Fibroblast of pulmonary artery (primary cell): ENCODE measurements around the gene SUGCT.
"Not testable (repeated sequence)": the region's sequence is repeated elsewhere in the genome, so short reads cannot be mapped to it uniquely, and the experiment has no call there.

ENCODE experiments used
- DNase-seq: peaks from one replicate; pipeline ENCODE4 v3.0.0-alpha.2; 2010; ENCODE audit warnings: low read depth
- H3K4me3 ChIP-seq: replicated peaks from 2 replicates; pipeline ENCODE4 v1.5.1; 2011; ENCODE audit warnings: low read depth, mild to moderate bottlenecking, control low read depth, low read length, moderate library complexity
- TF ChIP-seq, protein P1 (sequence below): IDR thresholded peaks from 2 replicates; pipeline ENCODE4 v1.5.1; 2011; ENCODE audit warnings: mild to moderate bottlenecking, control low read depth, low read length, inconsistent platforms; ENCODE audit errors: missing control alignments

The SUGCT gene

GRCh38 chr7:40147371-40148246 is 12.8 kb downstream of the SUGCT start:
- TF ChIP-seq, protein P1, sequence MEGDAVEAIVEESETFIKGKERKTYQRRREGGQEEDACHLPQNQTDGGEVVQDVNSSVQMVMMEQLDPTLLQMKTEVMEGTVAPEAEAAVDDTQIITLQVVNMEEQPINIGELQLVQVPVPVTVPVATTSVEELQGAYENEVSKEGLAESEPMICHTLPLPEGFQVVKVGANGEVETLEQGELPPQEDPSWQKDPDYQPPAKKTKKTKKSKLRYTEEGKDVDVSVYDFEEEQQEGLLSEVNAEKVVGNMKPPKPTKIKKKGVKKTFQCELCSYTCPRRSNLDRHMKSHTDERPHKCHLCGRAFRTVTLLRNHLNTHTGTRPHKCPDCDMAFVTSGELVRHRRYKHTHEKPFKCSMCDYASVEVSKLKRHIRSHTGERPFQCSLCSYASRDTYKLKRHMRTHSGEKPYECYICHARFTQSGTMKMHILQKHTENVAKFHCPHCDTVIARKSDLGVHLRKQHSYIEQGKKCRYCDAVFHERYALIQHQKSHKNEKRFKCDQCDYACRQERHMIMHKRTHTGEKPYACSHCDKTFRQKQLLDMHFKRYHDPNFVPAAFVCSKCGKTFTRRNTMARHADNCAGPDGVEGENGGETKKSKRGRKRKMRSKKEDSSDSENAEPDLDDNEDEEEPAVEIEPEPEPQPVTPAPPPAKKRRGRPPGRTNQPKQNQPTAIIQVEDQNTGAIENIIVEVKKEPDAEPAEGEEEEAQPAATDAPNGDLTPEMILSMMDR: no peak
- no peak overlapping the region for H3K4me3 ChIP-seq
- no peak for DNase-seq

GRCh38 chr7:40148247-40148580 is 13.4 kb downstream of the SUGCT start:
- H3K4me3 ChIP-seq, DNase-seq: not testable (repeated sequence)

- TF ChIP-seq, protein P1: no peak
- no peak for DNase-seq
Measured at GRCh38 chr7:40148671-40149070, 13.9 kb downstream of the SUGCT start.

DNA sequence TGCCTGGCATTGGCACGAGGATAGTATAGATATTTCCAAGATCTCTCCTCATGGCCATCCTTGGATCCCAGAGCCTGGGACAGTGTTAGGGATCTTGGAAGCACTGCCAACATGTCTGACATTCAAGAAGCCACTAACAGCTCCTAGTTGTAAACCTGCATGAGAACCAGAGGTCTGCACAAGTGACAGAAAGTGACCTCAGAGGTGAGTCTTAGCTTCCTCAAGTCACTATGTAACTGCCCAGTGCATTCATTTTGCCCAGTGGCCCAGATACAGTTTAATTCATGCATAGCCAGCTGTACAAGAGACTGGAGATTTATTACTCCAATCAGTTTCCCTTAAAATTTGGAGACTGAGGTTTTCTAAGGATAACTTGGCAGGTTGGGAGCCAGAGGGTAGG is 16.7 kb downstream of the SUGCT start:
- no peak overlapping the region for H3K4me3 ChIP-seq
- TF ChIP-seq, protein P1: no peak
- DNase-seq: no peak

More at GRCh38 chr7:40148671-40149070, 13.9 kb downstream of the SUGCT start:
- H3K4me3 ChIP-seq: no peak overlapping the region

GRCh38 chr7:40156988-40157387 is 22.2 kb downstream of the SUGCT start:
- no peak for DNase-seq
- no peak overlapping the region for H3K4me3 ChIP-seq
- TF ChIP-seq, protein P1: no peak

GRCh38 chr7:40162516-40162915 is 27.7 kb downstream of the SUGCT start:
- no peak for DNase-seq
- H3K4me3 ChIP-seq: no peak overlapping the region
- TF ChIP-seq, protein P1: no peak

- no peak overlapping the region for H3K4me3 ChIP-seq
- TF ChIP-seq, protein P1: no peak
- no peak for DNase-seq
Measured at GRCh38 chr7:40165216-40165615, 30.4 kb downstream of the SUGCT start.
